ENCODE measurements around the gene KREMEN2.

Gene KREMEN2

GRCh38 chr16:2954656-2955381 lies 9.3 kb upstream of the KREMEN2 start:
- Histone ChIP-seq H3K27ac (ENCODE audit: low read length) (no peak overlapping the region), H3K4me1 (ENCODE audit: control insufficient read depth, insufficient read depth, low read length) (peaks cover 15% of the 10 kb centered on the region), H3K9me3 (ENCODE audit: control insufficient read depth, insufficient read depth, low read length) (no peaks in the 10 kb centered on the region), H3K27me3 (ENCODE audit: control insufficient read depth, insufficient read depth, low read length) (no peaks in the 10 kb centered on the region), H3K4me3 (ENCODE audit: low read length) (no peak overlapping the region), H3K36me3 (ENCODE audit: control insufficient read depth, insufficient read depth, low read length) (no peaks in the 10 kb centered on the region)
- WGBS (ENCODE audit: insufficient coverage, insufficient read length), result no CpG with 5 or more reads among the region's 26 CpGs
- no peak for DNase-seq (ENCODE audit: low read depth, low spot score)

GRCh38 chr16:2955438-2955778 lies 8.7 kb upstream of the KREMEN2 start:
- Histone ChIP-seq H3K9me3 (ENCODE audit: control insufficient read depth, insufficient read depth, low read length) (no peaks in the 10 kb centered on the region), H3K27ac (ENCODE audit: low read length) (no peak overlapping the region), H3K4me1 (ENCODE audit: control insufficient read depth, insufficient read depth, low read length) (peaks cover 15% of the 10 kb centered on the region), H3K4me3 (ENCODE audit: low read length) (no peak overlapping the region), H3K27me3 (ENCODE audit: control insufficient read depth, insufficient read depth, low read length) (no peaks in the 10 kb centered on the region), H3K36me3 (ENCODE audit: control insufficient read depth, insufficient read depth, low read length) (no peaks in the 10 kb centered on the region)
- no CpG with 5 or more reads among the region's 10 CpGs for WGBS (ENCODE audit: insufficient coverage, insufficient read length)
- DNase-seq (ENCODE audit: low read depth, low spot score), result no peak

- no peak for DNase-seq (ENCODE audit: low read depth, low spot score)
- WGBS (ENCODE audit: insufficient coverage, insufficient read length), result no CpG with 5 or more reads among the region's 21 CpGs
- H3K27me3 ChIP-seq (ENCODE audit: control insufficient read depth, insufficient read depth, low read length), result no peaks in the 10 kb centered on the region
- H3K4me3 ChIP-seq (ENCODE audit: low read length), result no peak overlapping the region
- H3K4me1 ChIP-seq (ENCODE audit: control insufficient read depth, insufficient read depth, low read length), result peaks cover 15% of the 10 kb centered on the region
- H3K36me3 ChIP-seq (ENCODE audit: control insufficient read depth, insufficient read depth, low read length), result no peaks in the 10 kb centered on the region
- H3K27ac ChIP-seq (ENCODE audit: low read length), result no peak overlapping the region
- no peaks in the 10 kb centered on the region for H3K9me3 ChIP-seq (ENCODE audit: control insufficient read depth, insufficient read depth, low read length)
Observed at GRCh38 chr16:2955779-2956578, 8.1 kb upstream of the KREMEN2 start.

- H3K4me1 ChIP-seq (ENCODE audit: control insufficient read depth, insufficient read depth, low read length), result peaks cover 15% of the 10 kb centered on the region
- DNase-seq (ENCODE audit: low read depth, low spot score), result no peak
Observed at GRCh38 chr16:2956579-2956956, 7.5 kb upstream of the KREMEN2 start.

GRCh38 chr16:2959206-2959605 lies 4.9 kb upstream of the KREMEN2 start:
- no peak for DNase-seq (ENCODE audit: low read depth, low spot score)
- Histone ChIP-seq H3K27me3 (ENCODE audit: control insufficient read depth, insufficient read depth, low read length) (no peaks in the 10 kb centered on the region), H3K27ac (ENCODE audit: low read length) (no peak overlapping the region), H3K4me3 (ENCODE audit: low read length) (no peak overlapping the region), H3K4me1 (ENCODE audit: control insufficient read depth, insufficient read depth, low read length) (peaks cover 17% of the 10 kb centered on the region), H3K9me3 (ENCODE audit: control insufficient read depth, insufficient read depth, low read length) (no peaks in the 10 kb centered on the region), H3K36me3 (ENCODE audit: control insufficient read depth, insufficient read depth, low read length) (no peaks in the 10 kb centered on the region)
- WGBS (ENCODE audit: insufficient coverage, insufficient read length), result no CpG with 5 or more reads among the region's 10 CpGs

More at GRCh38 chr16:2956579-2956956, 7.5 kb upstream of the KREMEN2 start:
- Histone ChIP-seq H3K9me3 (ENCODE audit: control insufficient read depth, insufficient read depth, low read length) (no peaks in the 10 kb centered on the region), H3K4me3 (ENCODE audit: low read length) (no peak overlapping the region), H3K36me3 (ENCODE audit: control insufficient read depth, insufficient read depth, low read length) (no peaks in the 10 kb centered on the region), H3K27me3 (ENCODE audit: control insufficient read depth, insufficient read depth, low read length) (no peaks in the 10 kb centered on the region), H3K27ac (ENCODE audit: low read length) (no peak overlapping the region)
- WGBS (ENCODE audit: insufficient coverage, insufficient read length), result no CpG with 5 or more reads among the region's 11 CpGs

- Histone ChIP-seq H3K9me3 (ENCODE audit: control insufficient read depth, insufficient read depth, low read length) (no peaks in the 10 kb centered on the region), H3K27ac (ENCODE audit: low read length) (no peak overlapping the region), H3K36me3 (ENCODE audit: control insufficient read depth, insufficient read depth, low read length) (no peaks in the 10 kb centered on the region), H3K27me3 (ENCODE audit: control insufficient read depth, insufficient read depth, low read length) (no peaks in the 10 kb centered on the region), H3K4me1 (ENCODE audit: control insufficient read depth, insufficient read depth, low read length) (peaks cover 14% of the 10 kb centered on the region), H3K4me3 (ENCODE audit: low read length) (no peak overlapping the region)
- DNase-seq (ENCODE audit: low read depth, low spot score), result no peak
- no CpG with 5 or more reads among the region's 17 CpGs for WGBS (ENCODE audit: insufficient coverage, insufficient read length)
Observed at GRCh38 chr16:2960183-2961010, 3.7 kb upstream of the KREMEN2 start.

GRCh38 chr16:2962334-2963073 lies 1.6 kb upstream of the KREMEN2 start:
- WGBS (ENCODE audit: insufficient coverage, insufficient read length), result no CpG with 5 or more reads among the region's 28 CpGs
- H3K36me3 ChIP-seq (ENCODE audit: control insufficient read depth, insufficient read depth, low read length), result no peaks in the 10 kb centered on the region
- H3K4me3 ChIP-seq (ENCODE audit: low read length), result peak overlapping the region; percentile 68; the same call in 1 of the 2 replicates
- no peak for DNase-seq (ENCODE audit: low read depth, low spot score)
- H3K4me1 ChIP-seq (ENCODE audit: control insufficient read depth, insufficient read depth, low read length), result peaks cover 7% of the 10 kb centered on the region
- no peaks in the 10 kb centered on the region; the same call in 1 of the 2 replicates for H3K27me3 ChIP-seq (ENCODE audit: control insufficient read depth, insufficient read depth, low read length)
- H3K9me3 ChIP-seq (ENCODE audit: control insufficient read depth, insufficient read depth, low read length), result no peaks in the 10 kb centered on the region
- no peak overlapping the region for H3K27ac ChIP-seq (ENCODE audit: low read length)

- H3K4me3 ChIP-seq (ENCODE audit: low read length), result peak overlapping the region; percentile 68; the same call in 1 of the 2 replicates
- no peaks in the 10 kb centered on the region for H3K36me3 ChIP-seq (ENCODE audit: control insufficient read depth, insufficient read depth, low read length)
- H3K27me3 ChIP-seq (ENCODE audit: control insufficient read depth, insufficient read depth, low read length), result no peaks in the 10 kb centered on the region; the same call in 1 of the 2 replicates
- H3K4me1 ChIP-seq (ENCODE audit: control insufficient read depth, insufficient read depth, low read length), result peaks cover 7% of the 10 kb centered on the region
- H3K27ac ChIP-seq (ENCODE audit: low read length), result no peak overlapping the region
- no peak for DNase-seq (ENCODE audit: low read depth, low spot score)
- H3K9me3 ChIP-seq (ENCODE audit: control insufficient read depth, insufficient read depth, low read length), result no peaks in the 10 kb centered on the region
- no CpG with 5 or more reads among the region's 40 CpGs for WGBS (ENCODE audit: insufficient coverage, insufficient read length)
Observed at GRCh38 chr16:2963074-2963722, 877 bp upstream of the KREMEN2 start.

- Histone ChIP-seq H3K4me3 (ENCODE audit: low read length) (peak overlapping the region; percentile 68), H3K27me3 (ENCODE audit: control insufficient read depth, insufficient read depth, low read length) (no peaks in the 10 kb centered on the region; the same call in 1 of the 2 replicates), H3K36me3 (ENCODE audit: control insufficient read depth, insufficient read depth, low read length) (no peaks in the 10 kb centered on the region; the same call in 1 of the 2 replicates), H3K9me3 (ENCODE audit: control insufficient read depth, insufficient read depth, low read length) (no peaks in the 10 kb centered on the region), H3K27ac (ENCODE audit: low read length) (no peak overlapping the region), H3K4me1 (ENCODE audit: control insufficient read depth, insufficient read depth, low read length) (peaks cover 11% of the 10 kb centered on the region)
- WGBS (ENCODE audit: insufficient coverage, insufficient read length), result no CpG with 5 or more reads among the region's 68 CpGs
- DNase-seq (ENCODE audit: low read depth, low spot score), result no peak
Observed at GRCh38 chr16:2964475-2965336, 631 bp downstream of the KREMEN2 start.

Data from iPS DF 6.9 (cell line).